GM18499 (cell line): ENCODE results near the gene IL31RA.

Experiments used
- ATAC-seq: cut with Tn5 transposase; IDR thresholded peaks from one replicate; pipeline ENCODE4 v1.9.1; 2021; ENCODE audit warnings: moderate number of reproducible peaks; ENCODE audit not compliant: insufficient read depth, unreplicated experiment

The IL31RA gene

DNA sequence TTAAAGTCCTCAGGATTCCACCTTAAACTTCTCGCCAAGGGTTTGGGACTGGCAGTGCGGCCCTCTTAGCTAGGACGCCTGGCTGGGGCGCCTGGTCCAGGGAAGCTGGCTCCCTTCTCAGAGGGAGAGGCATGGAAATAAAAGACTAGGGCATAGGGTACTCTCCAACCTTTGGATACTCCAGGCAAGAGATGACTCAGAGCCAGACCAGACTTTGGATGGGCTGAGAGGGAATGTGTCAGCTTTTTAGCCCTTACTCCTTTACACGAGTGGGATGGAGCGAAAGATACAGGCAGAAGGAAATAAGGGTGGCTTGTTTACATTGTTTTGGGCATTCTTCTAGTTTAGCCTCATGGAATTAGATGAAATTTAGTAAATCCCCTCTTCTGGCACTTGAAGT is 48.2 kb downstream of the IL31RA start:
- no peak for ATAC-seq

DNA sequence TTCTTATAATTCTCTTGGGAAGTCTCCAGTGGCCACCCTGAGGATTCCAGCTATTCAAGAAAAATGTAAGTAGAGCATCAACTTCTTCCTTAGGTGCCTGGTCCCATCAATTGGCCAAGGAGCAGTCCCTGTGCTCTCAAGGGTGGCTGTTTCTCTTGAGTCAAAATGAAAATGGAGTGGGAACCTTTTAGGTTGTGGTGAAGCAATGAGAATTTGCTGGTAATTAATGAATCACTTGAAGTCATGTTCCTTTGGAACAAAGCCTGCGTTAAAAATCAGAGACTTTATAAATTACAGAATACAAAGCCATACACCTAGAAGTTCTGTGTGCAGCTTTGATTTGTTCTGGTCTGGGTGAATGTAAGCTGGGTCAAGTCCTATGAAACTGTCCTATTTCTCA is 48.9 kb downstream of the IL31RA start:
- no peak for ATAC-seq

GRCh38 chr5:55900776-55901175 is 49.6 kb downstream of the IL31RA start:
- ATAC-seq, result no peak

- no peak for ATAC-seq
Measured at GRCh38 chr5:55902696-55903095, 51.5 kb downstream of the IL31RA start.

DNA sequence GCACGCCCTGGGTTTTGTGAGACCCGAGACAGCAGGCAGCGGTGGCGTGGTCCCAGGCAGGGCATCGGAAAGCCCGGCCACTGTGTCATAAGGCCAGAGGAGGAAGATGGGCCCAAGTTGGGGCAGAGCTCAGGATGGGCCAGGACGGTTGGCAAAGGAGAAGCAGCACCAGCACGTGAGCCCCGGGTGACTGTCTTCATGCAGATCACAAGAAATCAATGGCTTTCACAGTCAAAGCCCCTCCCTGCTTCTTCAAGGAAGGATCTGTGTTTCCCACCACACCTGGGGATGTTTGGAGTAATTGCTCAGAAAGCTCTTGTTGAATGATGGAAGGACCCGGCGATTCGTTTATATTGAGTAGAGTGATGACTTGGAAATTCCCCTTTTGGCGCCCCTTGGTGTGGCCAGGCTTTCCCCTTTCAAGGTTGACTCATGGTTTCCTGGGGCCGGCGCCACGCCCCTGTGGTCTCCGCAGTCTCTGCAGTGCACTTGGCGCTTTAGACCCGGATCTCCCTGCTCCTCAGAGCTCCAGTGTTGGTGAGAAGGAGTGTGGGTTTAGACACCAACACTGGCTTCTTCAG is 52.1 kb downstream of the IL31RA start:
- ATAC-seq, result peak; percentile 77

GRCh38 chr5:55904152-55904551 is 53.0 kb downstream of the IL31RA start:
- no peak for ATAC-seq

- no peak for ATAC-seq
Measured at GRCh38 chr5:55905251-55905650, 54.1 kb downstream of the IL31RA start.

- ATAC-seq, result no peak
Measured at GRCh38 chr5:55907927-55908326, 56.8 kb downstream of the IL31RA start.

DNA sequence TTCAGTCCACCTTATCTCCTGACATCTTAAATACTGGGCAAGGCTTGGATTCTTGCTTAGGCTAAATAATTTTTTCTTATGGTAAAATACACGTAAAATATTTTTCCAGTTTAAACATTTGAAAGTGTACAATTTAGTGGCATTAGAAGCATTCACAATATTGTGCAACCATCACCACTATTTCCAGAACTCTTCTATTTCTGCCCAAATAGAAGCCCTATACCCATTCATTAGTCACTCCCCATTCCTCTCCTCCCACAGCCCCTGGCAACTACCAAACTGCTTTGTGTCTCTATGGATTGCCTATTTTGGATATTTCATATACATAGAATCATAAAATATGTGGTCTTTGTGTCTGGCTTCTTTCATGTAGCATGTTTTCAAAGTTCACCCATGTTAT is 57.6 kb downstream of the IL31RA start:
- ATAC-seq, result no peak

GRCh38 chr5:55911784-55912653 is 60.9 kb downstream of the IL31RA start:
- no peak for ATAC-seq

DNA sequence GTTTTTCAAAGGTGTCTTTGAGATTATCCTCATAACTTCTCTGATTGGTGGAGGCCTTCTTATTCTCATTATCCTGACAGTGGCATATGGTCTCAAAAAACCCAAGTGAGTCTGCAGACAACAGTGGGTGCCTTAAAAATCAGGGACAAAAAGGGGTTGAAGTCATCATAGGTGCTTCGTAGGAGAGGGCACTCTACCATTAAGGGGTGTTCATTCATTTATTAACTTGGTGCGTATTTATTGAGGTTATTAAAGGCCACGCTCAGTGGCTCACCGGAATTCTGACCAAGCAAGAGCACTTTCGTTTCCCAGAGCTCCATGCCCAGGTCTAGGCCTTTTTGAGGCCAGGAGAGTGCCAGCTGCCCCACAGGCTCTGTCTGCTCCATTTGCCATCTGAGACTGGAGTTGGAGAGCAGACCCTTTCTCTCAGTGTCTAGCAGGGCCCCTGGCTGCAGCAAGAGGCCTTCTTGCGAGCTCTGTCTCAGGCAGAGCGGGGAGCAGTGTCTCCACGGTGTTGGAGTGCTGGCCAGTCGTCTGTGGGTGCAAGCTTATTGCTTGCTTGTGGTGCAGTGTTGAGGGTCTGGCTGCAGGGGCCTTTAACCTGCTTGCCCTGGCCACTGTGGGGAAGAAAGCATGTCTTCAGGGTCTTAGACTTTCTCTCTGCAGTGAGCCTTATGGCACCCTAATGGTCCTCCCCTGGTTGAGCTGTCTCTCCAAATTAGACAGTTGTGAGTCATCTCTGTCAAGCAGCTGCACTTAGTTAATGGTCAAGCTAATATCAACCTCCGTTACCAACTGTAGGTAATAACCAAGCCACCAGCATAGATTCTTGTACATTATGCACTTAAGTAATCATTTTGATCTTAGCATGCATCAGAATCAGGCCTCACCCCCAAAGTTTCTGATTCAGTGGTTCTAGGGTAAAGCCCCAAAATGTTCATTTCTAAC is 62.6 kb downstream of the IL31RA start:
- peak; percentile 88 for ATAC-seq

DNA sequence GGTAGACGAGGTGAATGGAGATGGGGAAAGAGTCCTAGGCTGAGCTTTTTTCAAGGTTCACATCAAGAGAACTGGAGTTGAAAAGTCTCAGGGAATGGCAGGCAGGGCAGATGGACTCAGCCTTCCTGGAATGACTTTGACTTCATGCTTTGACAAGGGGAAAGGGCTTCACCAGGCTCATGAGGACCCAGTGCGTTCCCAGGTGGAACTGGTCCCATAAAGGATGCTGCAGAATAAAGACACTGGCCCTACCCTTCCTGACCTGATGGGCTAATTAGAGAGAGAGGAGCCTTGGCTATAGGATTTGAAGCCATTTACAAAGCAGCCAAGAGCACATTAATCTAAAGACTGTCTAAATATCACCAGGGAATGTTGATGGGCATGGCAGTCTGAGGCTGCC is 63.8 kb downstream of the IL31RA start:
- no peak for ATAC-seq

GRCh38 chr5:55915783-55916182 is 64.6 kb downstream of the IL31RA start:
- no peak for ATAC-seq

DNA sequence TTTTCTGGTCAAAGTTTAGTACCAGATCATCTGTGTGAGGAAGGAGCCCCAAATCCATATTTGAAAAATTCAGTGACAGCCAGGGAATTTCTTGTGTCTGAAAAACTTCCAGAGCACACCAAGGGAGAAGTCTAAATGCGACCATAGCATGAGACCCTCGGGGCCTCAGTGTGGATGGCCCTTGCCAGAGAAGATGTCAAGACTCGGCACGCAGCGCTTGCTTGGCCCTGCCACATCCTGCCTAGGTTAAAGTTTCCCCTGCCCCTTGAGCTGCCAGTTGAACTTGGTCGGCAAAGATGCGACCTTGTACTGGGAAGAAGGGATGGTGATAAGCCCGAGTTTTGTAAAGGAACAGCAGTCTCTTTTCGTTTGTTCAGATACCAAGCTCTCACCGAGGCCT is 65.8 kb downstream of the IL31RA start:
- ATAC-seq, result no peak

GRCh38 chr5:55917402-55918086 is 66.4 kb downstream of the IL31RA start:
- ATAC-seq, result no peak

- no peak for ATAC-seq
Measured at GRCh38 chr5:55918087-55919035, 67.2 kb downstream of the IL31RA start.

DNA sequence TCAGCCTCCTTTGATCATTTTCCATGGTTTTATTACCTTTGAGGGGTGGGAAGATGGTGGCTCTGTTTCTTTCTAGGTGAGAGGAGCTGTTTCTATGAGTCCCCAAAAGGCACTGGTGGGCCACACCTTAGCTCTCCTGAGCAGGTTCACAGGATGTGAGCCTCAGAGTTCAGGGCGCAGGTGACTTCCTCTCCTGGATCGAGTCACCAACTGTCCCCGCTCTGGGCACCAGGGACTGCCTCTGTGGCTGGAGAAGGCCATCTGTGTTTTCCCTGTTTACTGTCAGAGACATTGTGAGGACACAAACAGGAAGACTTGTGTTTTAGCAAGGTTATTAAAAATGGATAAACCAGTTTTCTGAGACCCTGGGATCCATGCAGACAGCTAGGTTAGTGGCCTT is 68.5 kb downstream of the IL31RA start:
- no peak for ATAC-seq

- no peak for ATAC-seq
Measured at GRCh38 chr5:55920784-55921183, 69.6 kb downstream of the IL31RA start.

DNA sequence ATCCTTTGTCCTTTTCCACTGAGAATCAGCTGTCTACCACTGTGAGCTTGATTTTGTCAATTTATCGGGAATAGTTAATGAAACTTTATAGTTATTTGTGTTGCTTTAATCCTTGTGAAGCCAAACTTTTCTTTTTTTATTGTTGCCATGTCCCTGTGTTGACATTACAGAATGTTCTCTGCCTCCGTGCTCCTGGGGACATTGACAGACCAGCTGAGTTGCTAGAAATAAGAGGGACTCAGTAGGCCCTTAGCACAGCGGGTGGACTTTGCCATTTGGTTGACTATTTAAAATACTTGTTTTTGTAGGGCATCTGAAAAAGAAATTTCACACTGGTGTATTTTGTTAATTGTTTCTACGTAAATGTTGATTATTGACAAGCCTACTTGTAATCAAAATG is 70.5 kb downstream of the IL31RA start:
- no peak for ATAC-seq
